H1 (cell line): ENCODE results near the gene PIGH. TPM values are rescaled to one million over a fixed set of nuclear protein-coding genes. Genes with fewer than 3 reads are reported as not detected.

Source experiments
- KDM1A ChIP-seq: fragments of 200-600, 300-600 bp; sonication (generic); IDR thresholded peaks from 2 replicates; pipeline ENCODE4 v1.7.1; 2016; ENCODE audit warnings: mild to moderate bottlenecking, low read length, borderline replicate concordance
- RBBP5 ChIP-seq: IDR thresholded peaks from 2 replicates; pipeline ENCODE4 v1.7.1; 2012; ENCODE audit warnings: low read depth, mild to moderate bottlenecking, inconsistent platforms, low read length, moderate library complexity, borderline replicate concordance
- polyA plus RNA-seq, 7 experiments: library from polyadenylated mRNA; depleted of rRNA in 3 of 7; stranded (reverse) in 5 of 7; unstranded in 2 of 7; fragments of >200 nt in 5 of 7; fragments of 200-250 nt in 2 of 7; gene quantifications; 1 replicate in 5 of 7; 2 replicates in 1 of 7; 4 replicates in 1 of 7; pipeline versions ENCODE4 v1.2.1 to v1.2.3, GENCODE V29; 2011 to 2013; ENCODE audit warnings: missing spikeins in 2 of 7, mixed read lengths in 2 of 7
- total RNA-seq: library from RNA; stranded (reverse); fragmentation: NEBNext Ultra II Directional; extraction: Animal tissue kit (Norgen Biotek cat#: 25700); gene quantifications from 2 replicates; pipeline ENCODE4 v1.2.1, GENCODE V29; 2021

The PIGH gene
- total and polyA plus RNA-seq, 2 of the 8 experiments (the other 6 are each of a cell fraction or from before 2014, with no cell fraction given) = 7.2 to 8.6 TPM

DNA sequence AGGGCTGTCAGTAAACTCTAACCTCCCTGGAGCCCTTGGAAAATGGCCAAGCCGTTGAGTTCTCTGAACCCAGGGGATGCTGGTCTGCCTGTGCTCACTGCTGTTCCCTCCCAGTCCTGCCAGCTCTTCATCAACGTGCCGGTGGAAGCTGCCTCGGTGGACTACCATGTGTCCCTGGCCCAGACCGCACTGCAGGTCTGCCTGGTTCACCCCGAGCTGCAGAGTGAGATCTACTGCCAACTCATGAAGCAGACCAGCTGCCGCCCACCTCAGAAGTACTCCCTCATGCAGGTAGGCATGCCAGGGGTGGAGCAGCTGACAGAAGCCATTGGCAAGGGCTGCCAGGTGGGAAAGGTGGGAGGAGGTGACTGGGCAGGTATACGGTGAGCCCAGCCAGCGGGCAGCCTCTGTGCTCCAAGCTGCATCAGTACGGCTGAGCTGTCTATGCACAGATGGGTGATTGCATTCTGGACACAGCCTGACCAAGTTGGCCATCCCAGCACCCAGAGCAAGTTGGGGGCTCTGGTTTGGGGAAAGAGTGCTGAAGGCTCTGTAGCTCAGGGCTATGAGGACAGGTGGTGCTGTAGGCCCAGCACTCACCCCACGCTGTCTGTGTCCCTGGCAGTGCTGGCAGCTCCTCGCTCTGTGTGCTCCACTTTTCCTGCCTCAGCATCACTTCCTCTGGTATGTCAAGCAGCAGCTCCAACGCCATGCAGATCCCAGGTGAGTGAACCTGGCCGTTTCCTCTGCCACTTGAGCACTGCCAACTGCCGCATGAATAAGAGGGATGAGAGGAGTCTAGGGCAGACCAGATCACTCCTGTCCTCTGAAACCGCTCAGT, 21.9 kb downstream of the PIGH start (continued):
- no peak for TF ChIP-seq RBBP5
- no peak for TF ChIP-seq KDM1A
